K562 (cell line): Measurements from ENCODE around the gene FAM53C. TPM values are rescaled to one million over a fixed set of nuclear protein-coding genes. Genes with fewer than 3 reads are reported as not detected.

Source experiments
- CBX3 ChIP-seq, 2 experiments: IDR thresholded peaks; 1 replicate in 1 of 2; 2 replicates in 1 of 2; pipeline ENCODE4 v1.6.1; 2012; ENCODE audit warnings: inconsistent platforms in 2 of 2, low read length in 2 of 2, borderline replicate concordance in 1 of 2, control low read depth in 1 of 2
- CHD1 ChIP-seq: fragments of 200-600 bp; sonication (generic); IDR thresholded peaks from one replicate; pipeline ENCODE4 v1.6.1; 2012; ENCODE audit warnings: mild to moderate bottlenecking, moderate library complexity, low read length, inconsistent platforms
- CTBP1 ChIP-seq: fragments of 450-650 bp; IDR thresholded peaks from 2 replicates; pipeline ENCODE4 v1.6.1; 2016; ENCODE audit warnings: borderline replicate concordance
- DDX20 ChIP-seq: fragments of 450-650 bp; IDR thresholded peaks from 2 replicates; pipeline ENCODE4 v1.6.1; 2016; ENCODE audit warnings: missing genetic modification characterization, low read depth, mild to moderate bottlenecking, missing compliant biosample characterization, moderate library complexity
- ELF2 ChIP-seq: fragments of 250-450 bp; sonication (Bioruptor Pico); IDR thresholded peaks from 2 replicates; pipeline ENCODE4 v1.5.0; 2021; ENCODE audit warnings: mild to moderate bottlenecking
- LEF1 ChIP-seq: fragments of 450-650 bp; IDR thresholded peaks from 2 replicates; pipeline ENCODE4 v1.6.1; 2016; ENCODE audit warnings: mild to moderate bottlenecking
- MCM5 ChIP-seq: fragments of 450-650 bp; IDR thresholded peaks from 2 replicates; pipeline ENCODE4 v1.6.1; 2016; ENCODE audit warnings: low read depth
- MEF2D ChIP-seq: conservative IDR thresholded peaks from 2 replicates; pipeline ENCODE4 v1.6.1; 2016; ENCODE audit warnings: low read depth, missing genetic modification characterization, missing compliant biosample characterization
- NR4A1 ChIP-seq, 2 experiments: fragments of 250-450 bp in 1 of 2; fragments of 450-650 bp in 1 of 2; sonication (Bioruptor Pico) in 1 of 2; IDR thresholded peaks; 2 replicates each; pipeline versions ENCODE4 v1.4.0 to v1.6.1; 2016 to 2020; ENCODE audit warnings: mild to moderate bottlenecking in 2 of 2, missing compliant biosample characterization in 1 of 2, missing genetic modification characterization in 1 of 2, moderate library complexity in 1 of 2
- PCBP1 ChIP-seq: fragments of 200-400 bp; formaldehyde crosslinking; IDR thresholded peaks from 2 replicates; pipeline ENCODE4 v1.6.1; 2018; ENCODE audit warnings: mild to moderate bottlenecking, low read depth, low read length; ENCODE audit not compliant: poor library complexity, severe bottlenecking
- POLR2AphosphoS5 ChIP-seq: IDR thresholded peaks from 2 replicates; pipeline ENCODE4 v1.6.1; 2011; ENCODE audit warnings: mild to moderate bottlenecking, low read depth, low read length, moderate library complexity; ENCODE audit not compliant: control insufficient read depth, insufficient read depth
- PRMT5 ChIP-seq: sonication (generic); formaldehyde crosslinking; IDR thresholded peaks from 2 replicates; pipeline ENCODE4 v1.5.0; 2020; ENCODE audit warnings: missing genetic modification reagents
- PYGO2 ChIP-seq: fragments of 450-650 bp; IDR thresholded peaks from 2 replicates; pipeline ENCODE4 v1.6.1; 2016; ENCODE audit warnings: mild to moderate bottlenecking, missing genetic modification characterization, moderate library complexity, missing compliant biosample characterization
- RBBP5 ChIP-seq: fragments of 200-600 bp; sonication (generic); IDR thresholded peaks from 2 replicates; pipeline ENCODE4 v1.6.1; 2012; ENCODE audit warnings: borderline replicate concordance, mild to moderate bottlenecking, low read length, control low read depth, inconsistent platforms; ENCODE audit not compliant: insufficient read depth, poor library complexity, severe bottlenecking
- RFX1 ChIP-seq: fragments of 450-650 bp; IDR thresholded peaks from 2 replicates; pipeline ENCODE4 v1.6.1; 2016; ENCODE audit warnings: mild to moderate bottlenecking, moderate library complexity
- SUPT5H ChIP-seq: fragments of 450-650 bp; IDR thresholded peaks from 2 replicates; pipeline ENCODE4 v1.6.1; 2016
- TRIM25 ChIP-seq: fragments of 450-650 bp; IDR thresholded peaks from 2 replicates; pipeline ENCODE4 v1.7.0; 2016; ENCODE audit warnings: borderline replicate concordance
- ZKSCAN3 ChIP-seq: fragments of 250-450 bp; sonication (Bioruptor Pico); IDR thresholded peaks from 2 replicates; pipeline ENCODE4 v1.4.0; 2020
- ZNF133 ChIP-seq: fragments of 250-450 bp; sonication (Bioruptor Pico); IDR thresholded peaks from 2 replicates; pipeline ENCODE4 v1.4.0; 2020; ENCODE audit warnings: mild to moderate bottlenecking
- ZNF134 ChIP-seq: fragments of 250-450 bp; sonication (Bioruptor Pico); conservative IDR thresholded peaks from 2 replicates; pipeline ENCODE4 v1.4.0; 2020
- ZNF184 ChIP-seq: sonication (generic); formaldehyde crosslinking; IDR thresholded peaks from 2 replicates; pipeline ENCODE4 v1.5.0; 2020; ENCODE audit warnings: missing genetic modification reagents
- ZNF212 ChIP-seq: fragments of 450-650 bp; formaldehyde crosslinking; IDR thresholded peaks from 2 replicates; pipeline ENCODE4 v1.4.0; 2020; ENCODE audit warnings: mild to moderate bottlenecking
- ZNF282 ChIP-seq: sonication (generic); formaldehyde crosslinking; IDR thresholded peaks from 2 replicates; pipeline ENCODE4 v1.8.1; 2023; ENCODE audit warnings: missing genetic modification reagents
- ZNF511 ChIP-seq: sonication (generic); formaldehyde crosslinking; IDR thresholded peaks from 2 replicates; pipeline ENCODE4 v1.8.0; 2022; ENCODE audit warnings: mild to moderate bottlenecking, missing genetic modification reagents
- ZNF583 ChIP-seq: fragments of 250-450 bp; sonication (Bioruptor Pico); IDR thresholded peaks from 2 replicates; pipeline ENCODE4 v1.4.0; 2020
- ZNF586 ChIP-seq: fragments of 450-650 bp; formaldehyde crosslinking; conservative IDR thresholded peaks from 2 replicates; pipeline ENCODE4 v1.4.0; 2020; ENCODE audit warnings: mild to moderate bottlenecking, moderate library complexity
- ZNF696 ChIP-seq: fragments of 250-450 bp; sonication (Bioruptor Pico); conservative IDR thresholded peaks from 2 replicates; pipeline ENCODE4 v1.4.0; 2020; ENCODE audit warnings: mild to moderate bottlenecking, moderate library complexity
- ZNF77 ChIP-seq: fragments of 250-450 bp; sonication (Bioruptor Pico); IDR thresholded peaks from 2 replicates; pipeline ENCODE4 v1.5.0; 2020
- polyA plus RNA-seq, 8 experiments: library from polyadenylated mRNA; depleted of rRNA in 4 of 8; stranded (reverse) in 5 of 8; unstranded in 3 of 8; fragments of >200 nt; fragmentation: Nextera tagmentation in 2 of 8; fragmentation: Illumina TruSeq in 1 of 8; extraction: Ambion mirVana in 2 of 8; extraction: Trizol in 1 of 8; gene quantifications; 2 replicates each; pipeline versions ENCODE4 v1.2.1 to v1.2.3, GENCODE V29; 2011 to 2014; ENCODE audit warnings: inconsistent platforms in 1 of 8, missing spikeins in 1 of 8
- total RNA-seq, 7 experiments: library from RNA; depleted of rRNA in 6 of 7; stranded (reverse); fragments of >200 nt in 6 of 7; fragmentation: Illumina TruSeq in 2 of 7; extraction: Trizol in 2 of 7; gene quantifications; 2 replicates each; pipeline versions ENCODE4 v1.2.1 to v1.2.3, GENCODE V29; 2011 to 2021; ENCODE audit warnings: low replicate concordance in 1 of 7

The FAM53C gene
- total and polyA plus RNA-seq, 9 of the 15 experiments (the other 6 are each of a cell fraction or from before 2014, with no cell fraction given): 9.7 to 38.5 (median 25.2) TPM

- TF ChIP-seq ZNF696 (CRISPR knock-in tag) (no peak), PYGO2 (tag) (no peak), CHD1 (no peak), ZNF134 (CRISPR knock-in tag) (no peak), SUPT5H (peak; percentile 69), LEF1 (peak; percentile 83), DDX20 (no peak), ZNF586 (0 out of 2 replicates have a peak, but pooled peaks have one; percentile 44), CTBP1 (no peak), MCM5 (no peak), ZNF212 (CRISPR knock-in tag) (no peak), CBX3 (IDR thresholded peaks at IDR 0.05; ENCODE audit: borderline replicate concordance in 1 of 2, low read length in 2 of 2) (peak in 1 of 2 experiments; percentile 13; a peak in 1 of 3 replicates), ZNF583 (CRISPR knock-in tag) (0 out of 2 replicates have a peak, but pooled peaks have one; percentile 39), ZKSCAN3 (CRISPR knock-in tag) (no peak), ZNF511 (CRISPR knock-in tag) (no peak), ZNF133 (CRISPR knock-in tag) (no peak), MEF2D (tag) (peak; percentile 66; the same call in 1 of the 2 replicates), PRMT5 (no peak), TRIM25 (no peak), PCBP1 (no peak), ZNF184 (CRISPR knock-in tag) (no peak), ELF2 (CRISPR knock-in tag) (no peak), ZNF282 (no peak), ZNF77 (no peak), RFX1 (no peak), NR4A1 (CRISPR knock-in tag; IDR thresholded peaks at IDR 0.05) (no peak), NR4A1 (tag; IDR thresholded peaks at IDR 0.05) (peak; percentile 24; the same call in 1 of the 2 replicates), RBBP5 (peak; percentile 18), POLR2AphosphoS5 (peak; percentile 78)
These were observed 948 bp upstream of the FAM53C start (continued) for GRCh38 chr5:138336952-138337684.
